Lower leg skin (tissue), 4 donors: ENCODE measurements around the gene SYN1. TPM values are rescaled to one million over a fixed set of nuclear protein-coding genes. Genes with fewer than 3 reads are reported as not detected.

ENCODE experiments used
- DNase-seq, 2 donors: peaks; one replicate each; pipeline ENCODE4 v3.0.0-alpha.2; 2019; ENCODE audit warnings: low spot score in 2 of 2
- H3K4me3 ChIP-seq: fragments of 200-600 bp; sonication (generic); 2 replicates; pipeline ENCODE4 v1.5.1; 2017; ENCODE audit warnings: mild to moderate bottlenecking, low read depth; ENCODE audit not compliant: poor library complexity, severe bottlenecking
- CTCF ChIP-seq, 3 donors: fragments of 450-650 bp; IDR thresholded peaks; one replicate each; pipeline ENCODE4 v1.5.1; 2016; ENCODE audit warnings: antibody characterized with exemption in 3 of 3, mild to moderate bottlenecking in 3 of 3, moderate library complexity in 2 of 3
- POLR2A ChIP-seq, 2 donors: fragments of 450-650 bp; IDR thresholded peaks; one replicate each; pipeline ENCODE4 v1.6.1; 2016 to 2017; ENCODE audit warnings: antibody characterized with exemption in 2 of 2, mild to moderate bottlenecking in 1 of 2, moderate library complexity in 1 of 2
- WGBS, 2 donors: methylation state at CpG; one replicate each; pipeline ENCODE4 v1.1.5; 2018; 5-methylcytosine and 5-hydroxymethylcytosine counted together
- intact Hi-C: fragments of 100-400 bp; cut with DNase I; formaldehyde crosslinking; loops from one replicate; pipeline ENCODE4 v1.15.0; 2023; ENCODE audit warnings: low total_unique reads
- total RNA-seq, 4 donors: library from RNA; depleted of rRNA; stranded (reverse); fragments of >200 nt; gene quantifications; one replicate each; pipeline ENCODE4 v1.1.0, GENCODE V29; 2016

Gene SYN1
- total RNA-seq, 4 donors from 2014 or later = 0.10 to 0.72 (median 0.61) TPM; not detected in 1

GRCh38 chrX:47638816-47639215 is 19.2 kb upstream of the SYN1 start:
- intact Hi-C loops = loop anchor here (5.0 kb wide), 1 partner anchor 218 kb away; no protein-coding TSS in a partner anchor
- TF ChIP-seq CTCF (IDR thresholded peaks at IDR 0.05) (no peak), POLR2A (IDR thresholded peaks at IDR 0.05) (no peak)
- no peak overlapping the region for H3K4me3 ChIP-seq
- no peak for DNase-seq
- WGBS, 2 donors = 90 to 92% methylated on average over 2 to 14 of the region's 14 CpGs

GRCh38 chrX:47637546-47638195 is 18.0 kb upstream of the SYN1 start:
- WGBS, 2 donors = 68 to 81% methylated on average over 10 to 31 of the region's 31 CpGs
- no peak overlapping the region for H3K4me3 ChIP-seq
- no peak for TF ChIP-seq POLR2A (IDR thresholded peaks at IDR 0.05)
- TF ChIP-seq CTCF (IDR thresholded peaks at IDR 0.05) = no peak
- DNase-seq = no peak
- intact Hi-C loops = loop anchor here (5.0 kb wide), 1 partner anchor 220 kb away; no protein-coding TSS in a partner anchor

GRCh38 chrX:47634871-47635575 is 15.4 kb upstream of the SYN1 start:
- no peak for DNase-seq
- TF ChIP-seq POLR2A (IDR thresholded peaks at IDR 0.05) (no peak), CTCF (IDR thresholded peaks at IDR 0.05) (no peak)
- WGBS, 2 donors = 82 to 86% methylated on average over 16 of the region's 16 CpGs
- H3K4me3 ChIP-seq = no peak overlapping the region
- intact Hi-C loops = loop anchor here (5.0 kb wide), 1 partner anchor 222 kb away; no protein-coding TSS in a partner anchor

- intact Hi-C loops = no loop called here
- no peak for DNase-seq
- WGBS, 2 donors = 68 to 76% methylated on average over 14 of the region's 14 CpGs
- no peak for TF ChIP-seq POLR2A (IDR thresholded peaks at IDR 0.05)
- TF ChIP-seq CTCF (IDR thresholded peaks at IDR 0.05) = no peak
- no peak overlapping the region for H3K4me3 ChIP-seq
Observed at GRCh38 chrX:47633689-47634590, 14.3 kb upstream of the SYN1 start.

GRCh38 chrX:47632666-47633065 is 13.0 kb upstream of the SYN1 start:
- intact Hi-C loops = no loop called here
- 65 to 80% methylated on average over 4 of the region's 4 CpGs for WGBS, 2 donors
- TF ChIP-seq CTCF (IDR thresholded peaks at IDR 0.05) = no peak
- DNase-seq = no peak
- H3K4me3 ChIP-seq = no peak overlapping the region
